HUES64 (cell line): ENCODE data around the gene TNS3.

Experiments used
- H3K27ac ChIP-seq: 2 replicates; pipeline ENCODE4 v1.7.0; 2013; ENCODE audit warnings: low read depth, low read length, inconsistent platforms
- H3K27me3 ChIP-seq: 2 replicates; pipeline ENCODE4 v1.6.1; 2013; ENCODE audit warnings: mild to moderate bottlenecking, low read length; ENCODE audit not compliant: insufficient read depth
- H3K36me3 ChIP-seq: 2 replicates; pipeline ENCODE4 v1.6.1; 2013; ENCODE audit warnings: mild to moderate bottlenecking, low read length; ENCODE audit not compliant: insufficient read depth
- H3K4me1 ChIP-seq: 2 replicates; pipeline ENCODE4 v1.6.1; 2013; ENCODE audit warnings: mild to moderate bottlenecking, low read length, moderate library complexity; ENCODE audit not compliant: insufficient read depth
- H3K4me3 ChIP-seq: 2 replicates; pipeline ENCODE4 v1.5.1; 2013; ENCODE audit warnings: mild to moderate bottlenecking, low read length, moderate library complexity
- H3K9ac ChIP-seq: 2 replicates; pipeline ENCODE4 v1.6.1; 2013; ENCODE audit warnings: mild to moderate bottlenecking, low read depth, low read length
- H3K9me3 ChIP-seq: 2 replicates; pipeline ENCODE4 v1.6.1; 2013; ENCODE audit warnings: low read depth, low read length; ENCODE audit not compliant: insufficient read depth
- WGBS: fragments of 150-250, 120-280 bp; methylation state at CpG from one replicate; pipeline ENCODE4 v1.1.7; 2013; ENCODE audit warnings: missing lambda C conversion rate; 5-methylcytosine and 5-hydroxymethylcytosine counted together

The TNS3 gene

GRCh38 chr7:47385536-47386125 is 196.3 kb downstream of the TNS3 start:
- H3K4me1 ChIP-seq = peaks cover 14% of the 10 kb centered on the region
- H3K36me3 ChIP-seq = no peaks in the 10 kb centered on the region
- no peaks in the 10 kb centered on the region for H3K9me3 ChIP-seq
- no peak overlapping the region for H3K9ac ChIP-seq
- 95% methylated on average over 10 of the region's 10 CpGs for WGBS
- H3K27ac ChIP-seq = no peak overlapping the region
- no peak overlapping the region for H3K4me3 ChIP-seq
- no peaks in the 10 kb centered on the region for H3K27me3 ChIP-seq

- no peaks in the 10 kb centered on the region for H3K9me3 ChIP-seq
Observed at GRCh38 chr7:47384755-47385535, 197.0 kb downstream of the TNS3 start.

GRCh38 chr7:47383696-47384445 is 198.0 kb downstream of the TNS3 start:
- WGBS = 93% methylated on average over 10 of the region's 10 CpGs
- H3K27me3 ChIP-seq = no peaks in the 10 kb centered on the region

More at GRCh38 chr7:47384755-47385535, 197.0 kb downstream of the TNS3 start:
- no peak overlapping the region for H3K27ac ChIP-seq
- H3K4me1 ChIP-seq = peaks cover 21% of the 10 kb centered on the region
- no peak overlapping the region for H3K9ac ChIP-seq
- 93% methylated on average over 13 of the region's 13 CpGs for WGBS
- H3K27me3 ChIP-seq = no peaks in the 10 kb centered on the region
- no peak overlapping the region for H3K4me3 ChIP-seq
- H3K36me3 ChIP-seq = no peaks in the 10 kb centered on the region

GRCh38 chr7:47383072-47383471 is 198.8 kb downstream of the TNS3 start:
- 92% methylated on average over 8 of the region's 8 CpGs for WGBS
- no peak overlapping the region for H3K27ac ChIP-seq
- H3K9ac ChIP-seq = no peak overlapping the region
- H3K4me1 ChIP-seq = peaks cover 31% of the 10 kb centered on the region
- no peak overlapping the region for H3K4me3 ChIP-seq
- H3K27me3 ChIP-seq = no peaks in the 10 kb centered on the region
- no peaks in the 10 kb centered on the region for H3K9me3 ChIP-seq
- H3K36me3 ChIP-seq = no peaks in the 10 kb centered on the region

More at GRCh38 chr7:47383696-47384445, 198.0 kb downstream of the TNS3 start:
- Histone ChIP-seq H3K4me3 (no peak overlapping the region), H3K9me3 (no peaks in the 10 kb centered on the region), H3K36me3 (no peaks in the 10 kb centered on the region), H3K4me1 (peaks cover 31% of the 10 kb centered on the region), H3K9ac (no peak overlapping the region), H3K27ac (no peak overlapping the region)

- no peak overlapping the region for H3K9ac ChIP-seq
- no peaks in the 10 kb centered on the region for H3K9me3 ChIP-seq
- H3K4me3 ChIP-seq = no peak overlapping the region
- 84% methylated on average over 5 of the region's 5 CpGs for WGBS
- no peaks in the 10 kb centered on the region for H3K36me3 ChIP-seq
- no peak overlapping the region for H3K27ac ChIP-seq
- no peaks in the 10 kb centered on the region for H3K27me3 ChIP-seq
- peaks cover 31% of the 10 kb centered on the region for H3K4me1 ChIP-seq
Observed at GRCh38 chr7:47382200-47382599, 199.7 kb downstream of the TNS3 start.

GRCh38 chr7:47381134-47381495 is 200.8 kb downstream of the TNS3 start:
- Histone ChIP-seq H3K9me3 (no peaks in the 10 kb centered on the region), H3K36me3 (no peaks in the 10 kb centered on the region), H3K27ac (peak overlapping the region; percentile 58), H3K9ac (no peak overlapping the region), H3K27me3 (no peaks in the 10 kb centered on the region), H3K4me3 (no peak overlapping the region), H3K4me1 (peaks cover 31% of the 10 kb centered on the region)
- WGBS = 71% methylated on average over 6 of the region's 6 CpGs

GRCh38 chr7:47380325-47381133 is 201.4 kb downstream of the TNS3 start:
- Histone ChIP-seq H3K4me3 (no peak overlapping the region), H3K27ac (peak overlapping the region; percentile 58), H3K4me1 (peaks cover 31% of the 10 kb centered on the region), H3K27me3 (no peaks in the 10 kb centered on the region), H3K9me3 (no peaks in the 10 kb centered on the region), H3K9ac (no peak overlapping the region), H3K36me3 (no peaks in the 10 kb centered on the region)
- WGBS = 65% methylated on average over 15 of the region's 15 CpGs

GRCh38 chr7:47379629-47380324 is 202.1 kb downstream of the TNS3 start:
- Histone ChIP-seq H3K9ac (0 out of 2 replicates have a peak overlapping the region, but pooled peaks have one; percentile 3), H3K27me3 (no peaks in the 10 kb centered on the region), H3K4me3 (no peak overlapping the region), H3K4me1 (peaks cover 31% of the 10 kb centered on the region), H3K9me3 (no peaks in the 10 kb centered on the region), H3K36me3 (no peaks in the 10 kb centered on the region), H3K27ac (peak overlapping the region; percentile 58; the same call in 1 of the 2 replicates)
- 50% methylated on average over 19 of the region's 20 CpGs for WGBS

GRCh38 chr7:47378728-47379395 is 203.0 kb downstream of the TNS3 start:
- no peak overlapping the region for H3K4me3 ChIP-seq
- no peak overlapping the region for H3K27ac ChIP-seq
- 90% methylated on average over 11 of the region's 11 CpGs for WGBS
- H3K9ac ChIP-seq = no peak overlapping the region
- H3K36me3 ChIP-seq = no peaks in the 10 kb centered on the region
- H3K4me1 ChIP-seq = peaks cover 31% of the 10 kb centered on the region
- H3K27me3 ChIP-seq = no peaks in the 10 kb centered on the region
- no peaks in the 10 kb centered on the region for H3K9me3 ChIP-seq

GRCh38 chr7:47377741-47378140 is 204.2 kb downstream of the TNS3 start:
- H3K9ac ChIP-seq = no peak overlapping the region
- H3K36me3 ChIP-seq = no peaks in the 10 kb centered on the region
- H3K4me1 ChIP-seq = peaks cover 31% of the 10 kb centered on the region
- H3K4me3 ChIP-seq = no peak overlapping the region
- no peaks in the 10 kb centered on the region for H3K27me3 ChIP-seq
- 73% methylated on average over 4 of the region's 4 CpGs for WGBS
- H3K27ac ChIP-seq = no peak overlapping the region
- no peaks in the 10 kb centered on the region for H3K9me3 ChIP-seq
